ENCODE data around the gene MPPED1. TPM values are rescaled to one million over a fixed set of nuclear protein-coding genes. Genes with fewer than 3 reads are reported as not detected.

Gene MPPED1
- total RNA-seq, 2 donors from 2014 or later = not detected

DNA sequence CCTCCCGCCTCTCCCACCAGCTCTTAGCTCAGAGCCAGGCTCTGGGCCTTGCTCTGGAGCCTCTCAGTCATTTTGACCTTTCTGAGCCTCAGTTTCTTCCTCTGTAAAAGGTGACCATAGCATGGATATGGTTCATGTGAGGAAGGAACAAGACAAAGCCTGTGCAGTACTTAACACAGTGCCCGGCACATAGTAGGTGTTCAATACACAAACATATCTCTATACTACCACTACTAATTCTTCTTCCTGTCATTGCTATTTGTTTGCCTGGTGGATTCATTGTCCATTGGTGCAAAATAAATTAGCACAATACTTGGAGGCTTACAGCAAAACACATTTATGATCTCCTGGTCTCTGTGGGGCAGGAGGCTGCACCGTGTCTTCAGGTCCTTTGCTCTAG is 21.6 kb upstream of the MPPED1 start:
- intact Hi-C loops (cut with DNase I) = no loop called here

GRCh38 chr22:43390872-43391271 is 20.9 kb upstream of the MPPED1 start:
- peak; percentile 48 for DNase-seq (ENCODE audit: low spot score)
- intact Hi-C loops (cut with DNase I) = no loop called here

More for the DNA sequence above, 21.6 kb upstream of the MPPED1 start:
- peak; percentile 11 for DNase-seq (ENCODE audit: low spot score)

DNA sequence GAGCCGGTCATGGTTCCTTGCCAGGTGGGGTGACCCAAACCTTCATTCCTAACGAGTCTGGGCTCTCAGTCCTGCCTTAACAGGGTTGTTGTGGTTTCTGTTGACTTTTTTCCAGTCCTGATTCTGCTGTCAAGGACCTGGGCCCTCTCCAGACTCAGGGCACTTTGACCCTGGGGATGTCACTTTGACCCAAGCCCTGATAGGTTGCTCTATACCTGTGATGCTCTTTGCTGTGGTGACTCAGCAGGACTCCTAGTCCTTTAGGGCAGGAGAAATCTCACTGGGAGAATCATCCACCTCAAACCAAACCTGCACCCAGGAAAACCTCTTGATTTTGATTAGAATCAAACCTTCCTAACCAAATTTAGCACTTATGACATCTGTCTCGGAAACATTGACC is 20.5 kb upstream of the MPPED1 start:
- intact Hi-C loops (cut with DNase I) = no loop called here
- peak; percentile 41 for DNase-seq (ENCODE audit: low spot score)

DNA sequence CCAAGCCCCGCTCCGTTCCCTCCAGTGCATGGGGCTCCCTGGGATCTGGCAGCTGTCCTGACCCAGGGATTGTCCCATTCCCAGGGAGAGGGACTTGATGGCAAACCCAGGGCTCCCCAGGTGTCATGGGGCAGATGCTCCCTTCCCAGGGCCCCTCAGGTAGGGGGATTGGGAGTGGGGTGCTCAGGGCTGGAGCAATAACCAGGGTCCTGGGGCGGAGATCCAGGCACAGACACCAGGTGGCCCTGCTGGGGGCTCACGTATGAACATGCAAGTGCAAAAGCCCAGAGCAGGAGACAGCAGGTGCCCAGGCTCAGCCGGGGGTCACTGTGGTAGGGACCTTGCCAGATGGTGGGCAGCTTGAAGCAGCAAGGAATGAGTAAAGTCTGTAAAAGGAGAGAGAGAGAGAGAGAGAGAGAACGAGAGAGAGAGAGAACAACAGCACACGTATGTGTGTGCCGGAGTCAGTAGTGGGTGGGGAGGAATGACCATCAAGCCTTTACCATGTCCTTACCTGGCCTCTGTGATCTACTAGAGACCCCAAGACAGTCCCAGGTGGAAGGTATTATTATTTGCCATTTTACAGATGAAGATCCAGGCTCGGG is 19.3 kb upstream of the MPPED1 start:
- intact Hi-C loops (cut with DNase I) = no loop called here

DNA sequence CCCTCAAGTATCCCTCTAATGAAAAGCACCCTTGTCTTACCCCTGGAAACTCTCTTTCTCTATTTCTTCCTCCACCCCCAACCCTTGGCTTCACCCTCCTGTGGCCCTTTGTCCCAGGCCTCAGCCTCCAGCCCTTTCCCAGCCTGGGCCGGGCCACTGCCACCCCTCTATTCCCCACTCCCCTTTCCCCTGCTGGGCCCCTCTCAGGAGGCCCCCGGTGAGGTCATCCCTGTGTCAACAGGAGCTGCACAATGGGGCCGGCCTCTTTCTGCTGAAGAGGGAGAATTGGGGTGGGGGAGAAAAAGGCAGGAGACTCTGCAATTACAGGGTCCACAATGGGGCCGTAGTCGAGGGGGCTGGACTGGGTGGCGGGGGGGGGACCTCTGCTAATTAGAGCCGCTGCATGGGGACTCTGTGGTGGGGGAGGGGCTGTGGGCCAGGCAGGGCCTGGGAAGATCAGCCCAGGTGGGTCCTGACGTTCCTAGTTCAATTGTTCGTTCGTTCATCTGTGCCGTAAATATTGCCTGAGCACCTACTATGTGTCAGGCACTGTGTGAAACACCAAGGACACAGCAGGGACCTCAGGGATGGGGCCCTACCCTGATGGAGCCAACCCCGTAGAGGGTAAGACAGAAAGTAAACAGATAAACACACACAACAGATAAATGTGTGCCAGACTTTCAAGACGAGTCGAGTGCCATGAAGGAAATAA is 18.5 kb upstream of the MPPED1 start:
- DNase-seq (ENCODE audit: low spot score) = peak; percentile 57
- intact Hi-C loops (cut with DNase I) = no loop called here

More for the DNA sequence above, 19.3 kb upstream of the MPPED1 start:
- peak; percentile 68 for DNase-seq (ENCODE audit: low spot score)

DNA sequence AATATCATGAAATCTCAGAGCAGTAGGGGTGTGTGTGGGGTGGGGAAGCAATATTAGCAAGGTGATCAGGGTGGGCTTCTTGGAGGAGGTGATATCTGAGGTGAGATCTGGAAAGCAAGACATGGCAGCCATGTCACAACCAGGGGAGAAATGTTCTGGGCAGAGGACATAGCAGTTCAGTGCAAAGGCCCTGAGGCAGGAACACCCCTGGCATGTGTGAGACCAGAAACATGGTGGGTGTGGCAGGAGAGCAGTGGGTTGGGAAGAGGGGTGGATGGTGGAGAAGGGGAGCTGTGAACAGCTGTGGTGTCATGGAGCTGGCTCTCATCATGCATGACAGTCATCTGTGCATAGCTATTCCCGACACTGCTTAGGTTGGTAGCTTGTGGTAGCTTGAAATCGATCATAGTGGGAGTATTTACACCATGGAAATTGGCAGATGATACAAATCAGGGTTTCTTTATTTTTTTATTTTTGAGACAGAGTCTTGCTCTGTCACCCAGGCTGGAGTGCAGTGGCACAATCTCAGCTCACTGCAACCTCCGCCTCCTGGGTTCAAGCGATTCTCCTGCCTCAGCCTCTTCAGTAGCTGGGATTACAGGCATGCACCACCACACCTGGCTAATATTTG is 17.9 kb upstream of the MPPED1 start:
- intact Hi-C loops (cut with DNase I) = no loop called here

DNA sequence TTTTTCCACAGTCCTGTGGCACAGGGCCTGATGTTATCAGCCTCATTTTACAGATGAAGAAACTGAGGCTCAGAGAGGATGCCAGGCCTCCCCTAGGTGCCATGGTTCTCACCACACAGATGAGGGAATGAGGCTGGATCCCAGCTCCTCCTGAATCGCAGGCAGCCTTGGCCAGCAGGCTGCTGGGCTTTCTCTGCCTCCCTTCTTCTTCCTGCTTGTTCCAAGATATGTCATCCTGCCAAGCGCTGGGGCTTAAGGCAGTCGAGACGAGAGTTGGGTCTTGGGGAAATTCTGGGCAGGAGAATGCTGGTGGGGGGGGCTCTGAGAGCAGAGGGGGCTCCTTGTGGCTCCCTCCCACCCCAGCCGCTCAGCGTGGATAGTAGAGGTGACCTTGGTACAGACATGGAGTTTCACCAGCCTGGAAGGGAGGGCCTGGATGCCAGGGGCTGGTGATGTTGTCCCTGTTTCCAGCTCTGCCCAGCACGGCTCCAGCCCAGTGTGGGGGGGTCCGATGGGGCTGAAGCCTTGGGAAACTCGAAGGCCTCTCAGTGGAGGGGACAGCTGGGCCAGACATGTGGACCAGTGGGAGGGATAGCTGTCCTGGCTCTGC is 16.6 kb upstream of the MPPED1 start:
- no peak for DNase-seq (ENCODE audit: low spot score)
- intact Hi-C loops (cut with DNase I) = no loop called here

More for the DNA sequence above, 17.9 kb upstream of the MPPED1 start:
- no peak for DNase-seq (ENCODE audit: low spot score)

DNA sequence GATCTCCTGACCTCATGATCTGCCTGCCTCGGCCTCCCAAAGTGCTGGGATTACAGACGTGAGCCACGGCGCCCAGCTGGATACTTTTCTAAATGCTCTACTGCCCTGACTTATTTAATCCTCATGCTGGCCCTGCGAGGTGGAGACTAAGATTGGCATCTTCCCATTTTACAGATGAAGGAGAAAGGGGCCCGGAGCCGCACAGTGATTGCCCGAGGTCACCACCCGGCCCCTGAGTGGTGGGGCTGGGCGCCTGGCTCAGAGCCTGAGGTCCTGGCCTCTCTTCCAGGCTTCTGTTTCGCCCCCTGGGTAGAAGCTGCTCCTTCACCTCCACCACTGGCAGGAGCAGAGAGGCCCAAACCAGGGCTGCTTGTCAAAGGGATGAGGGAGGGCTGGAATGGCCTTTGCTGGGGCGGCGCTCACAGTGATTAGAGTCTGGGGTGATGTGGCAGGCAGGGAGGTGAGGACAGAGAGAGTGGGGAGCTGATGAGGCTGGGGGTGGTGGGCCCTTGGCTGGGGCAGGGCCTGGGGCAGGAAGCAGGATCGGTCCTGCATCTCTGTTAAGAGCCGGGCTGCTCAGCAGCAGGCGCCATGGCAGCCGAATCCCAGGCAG is 15.4 kb upstream of the MPPED1 start:
- intact Hi-C loops (cut with DNase I) = loop anchor here in 1 of 2 donors (2.0 kb wide), 1 partner anchor 386 kb away; no protein-coding TSS in a partner anchor
- DNase-seq (ENCODE audit: low spot score) = no peak

DNA sequence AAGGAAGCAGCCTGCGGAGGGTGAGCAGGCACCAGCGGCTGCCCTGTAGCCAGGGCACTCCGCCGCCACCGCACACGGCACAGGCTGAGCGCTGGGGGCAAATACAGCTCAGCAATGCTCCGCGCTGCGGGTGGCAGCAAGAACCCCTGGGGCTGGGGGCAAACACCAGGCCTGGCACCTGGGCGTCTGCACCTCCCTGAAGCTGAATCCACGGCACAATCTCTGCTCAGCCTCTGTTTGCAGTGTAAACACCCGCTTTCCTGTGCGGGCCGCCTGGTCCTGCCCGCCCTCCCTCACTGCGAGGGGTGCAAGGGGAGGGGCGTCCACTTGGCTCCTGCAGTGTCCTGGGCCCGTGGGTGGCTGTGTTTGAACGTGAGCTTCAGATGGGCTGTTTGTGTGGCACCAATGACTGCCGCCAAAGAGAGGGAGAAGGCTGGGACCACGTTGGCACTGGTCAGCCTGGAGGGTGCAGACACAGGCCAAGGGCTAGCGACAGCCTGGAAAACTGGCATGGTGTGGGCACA is 14.8 kb upstream of the MPPED1 start:
- intact Hi-C loops (cut with DNase I) = loop anchor here in 1 of 2 donors (2.0 kb wide), 1 partner anchor 386 kb away; no protein-coding TSS in a partner anchor
- DNase-seq (ENCODE audit: low spot score) = no peak

GRCh38 chr22:43397766-43398165 is 14.0 kb upstream of the MPPED1 start:
- DNase-seq (ENCODE audit: low spot score) = no peak
- intact Hi-C loops (cut with DNase I) = loop anchor here in 1 of 2 donors (2.0 kb wide), 1 partner anchor 385 kb away; no protein-coding TSS in a partner anchor

GRCh38 chr22:43398246-43398645 is 13.6 kb upstream of the MPPED1 start:
- no peak for DNase-seq (ENCODE audit: low spot score)
- intact Hi-C loops (cut with DNase I) = no loop called here

- no peak for DNase-seq (ENCODE audit: low spot score)
- intact Hi-C loops (cut with DNase I) = no loop called here
Measured at GRCh38 chr22:43398910-43399309, 12.9 kb upstream of the MPPED1 start.

DNA sequence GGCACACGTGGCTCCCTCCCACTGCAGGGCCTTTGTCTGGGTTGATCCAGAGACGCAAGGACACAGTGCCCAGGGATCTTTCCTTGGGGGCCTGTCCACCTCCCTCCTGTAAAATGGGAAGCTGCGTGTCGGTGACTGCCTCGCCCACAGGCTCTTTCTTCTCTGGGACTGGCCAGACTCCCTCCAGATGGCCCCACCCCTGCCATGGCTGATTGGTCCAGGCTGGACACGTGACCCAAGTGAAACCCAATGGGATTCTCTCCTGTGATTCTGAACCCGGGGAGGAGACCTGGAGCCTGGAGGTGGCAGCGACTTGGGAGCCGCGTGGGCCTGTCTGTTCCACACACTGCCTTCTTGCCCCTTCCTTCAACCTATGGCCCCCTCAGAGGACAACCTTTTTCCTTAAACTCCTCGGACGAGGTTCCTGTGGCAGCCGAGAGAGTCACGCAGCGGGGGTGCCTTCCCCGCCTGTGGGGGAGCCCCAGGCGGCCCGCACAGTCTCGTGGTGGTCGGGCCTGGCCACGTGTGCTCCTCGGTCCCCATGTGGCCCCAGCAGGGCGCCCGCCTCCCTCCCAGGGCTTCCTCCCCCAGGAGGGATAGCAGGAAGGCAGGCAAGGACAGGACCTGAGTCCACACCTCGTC is 12.4 kb upstream of the MPPED1 start:
- no peak for DNase-seq (ENCODE audit: low spot score)
- intact Hi-C loops (cut with DNase I) = no loop called here

- intact Hi-C loops (cut with DNase I) = no loop called here
Measured at GRCh38 chr22:43399980-43400358, 11.8 kb upstream of the MPPED1 start.

DNA sequence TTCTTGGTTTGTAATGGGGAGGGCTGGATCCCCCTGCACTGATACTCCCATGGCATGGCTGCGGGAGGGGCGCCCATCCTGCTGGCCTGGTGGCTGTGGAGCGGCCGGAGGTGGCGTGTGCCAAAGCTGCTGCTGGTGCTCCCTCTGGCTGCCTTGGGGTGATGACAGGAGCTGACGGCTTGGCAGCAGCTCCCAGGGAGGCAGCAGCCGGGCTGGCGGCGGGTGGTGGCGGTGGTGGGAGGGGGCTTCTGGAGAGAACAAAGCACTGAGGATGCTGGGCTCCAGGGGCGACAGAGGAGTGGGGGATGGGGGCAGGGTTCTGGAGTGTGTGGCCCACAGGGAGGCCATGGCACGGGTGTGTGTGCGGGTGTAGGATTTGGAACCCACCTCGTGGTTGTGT is 11.4 kb upstream of the MPPED1 start:
- intact Hi-C loops (cut with DNase I) = no loop called here
- no peak for DNase-seq (ENCODE audit: low spot score)

More at GRCh38 chr22:43399980-43400358, 11.8 kb upstream of the MPPED1 start:
- no peak for DNase-seq (ENCODE audit: low spot score)

GRCh38 chr22:43401233-43401632 is 10.6 kb upstream of the MPPED1 start:
- no peak for DNase-seq (ENCODE audit: low spot score)
- intact Hi-C loops (cut with DNase I) = no loop called here

DNA sequence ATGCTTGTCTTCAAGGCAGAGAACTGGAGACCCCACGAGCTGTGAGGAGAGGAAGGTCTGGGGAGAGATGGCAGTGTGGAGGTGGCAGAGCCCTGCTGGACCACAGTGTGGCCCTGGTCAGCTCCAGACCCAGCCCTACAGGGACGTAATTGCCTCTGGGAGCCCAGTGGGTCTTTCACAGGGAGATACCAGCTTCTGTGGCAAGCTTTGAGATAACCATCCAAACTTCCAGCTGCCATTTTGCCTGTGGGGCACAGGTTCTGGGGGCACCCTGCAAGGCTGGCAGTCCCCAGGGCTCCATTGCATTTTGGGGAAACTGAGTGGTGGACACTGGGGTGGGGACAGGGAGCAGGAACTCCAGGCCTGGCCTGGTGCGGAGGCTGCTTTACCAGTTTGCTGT is 10.2 kb upstream of the MPPED1 start:
- intact Hi-C loops (cut with DNase I) = no loop called here
- DNase-seq (ENCODE audit: low spot score) = no peak

- no peak for DNase-seq (ENCODE audit: low spot score)
- intact Hi-C loops (cut with DNase I) = no loop called here
Measured at GRCh38 chr22:43402128-43402527, 9.7 kb upstream of the MPPED1 start.
